Fibroblast of upper back skin (primary cell): ENCODE data around the gene BBS9.
"Not testable (repeated sequence)": the region's sequence is repeated elsewhere in the genome, so short reads cannot be mapped to it uniquely, and the experiment has no call there.

ENCODE experiments used
- DNase-seq: peaks from one replicate; pipeline ENCODE4 v3.0.0-alpha.2; 2013

The BBS9 gene

GRCh38 chr7:33201821-33202220 is 72.5 kb downstream of the BBS9 start:
- no peak for DNase-seq

GRCh38 chr7:33210958-33211357 is 81.6 kb downstream of the BBS9 start:
- DNase-seq = no peak

- no peak for DNase-seq
These were observed 82.8 kb downstream of the BBS9 start for GRCh38 chr7:33212144-33212543.

GRCh38 chr7:33215992-33216391 is 86.6 kb downstream of the BBS9 start:
- no peak for DNase-seq

- DNase-seq = peak; percentile 6
These were observed 88.2 kb downstream of the BBS9 start for GRCh38 chr7:33217595-33217994.

GRCh38 chr7:33218841-33219535 is 89.6 kb downstream of the BBS9 start:
- not testable (repeated sequence) for DNase-seq

GRCh38 chr7:33220231-33220630 is 90.9 kb downstream of the BBS9 start:
- no peak for DNase-seq

- no peak for DNase-seq
These were observed 92.0 kb downstream of the BBS9 start for GRCh38 chr7:33221390-33221789.

- peak; percentile 24 for DNase-seq
These were observed 103.3 kb downstream of the BBS9 start for GRCh38 chr7:33232632-33233145.

- DNase-seq = no peak
These were observed 104.3 kb downstream of the BBS9 start for GRCh38 chr7:33233659-33234058.

GRCh38 chr7:33237036-33237435 is 107.7 kb downstream of the BBS9 start:
- no peak for DNase-seq

- peak; percentile 68 for DNase-seq
These were observed 114.0 kb downstream of the BBS9 start for GRCh38 chr7:33243319-33243881.

- peak; percentile 87 for DNase-seq
These were observed 119.3 kb downstream of the BBS9 start for GRCh38 chr7:33248671-33249070.

GRCh38 chr7:33250421-33250871 is 121.1 kb downstream of the BBS9 start:
- DNase-seq = peak; percentile 89

GRCh38 chr7:33251301-33251700 is 121.9 kb downstream of the BBS9 start:
- DNase-seq = no peak

- DNase-seq = peak; percentile 51
These were observed 129.2 kb downstream of the BBS9 start for GRCh38 chr7:33258491-33258951.

- peak; percentile 26 for DNase-seq
These were observed 132.2 kb downstream of the BBS9 start for GRCh38 chr7:33261585-33261984.

GRCh38 chr7:33262476-33262875 is 133.1 kb downstream of the BBS9 start:
- DNase-seq = peak; percentile 21

GRCh38 chr7:33271839-33272371 is 142.5 kb downstream of the BBS9 start:
- DNase-seq = not testable (repeated sequence)

GRCh38 chr7:33273356-33273755 is 144.0 kb downstream of the BBS9 start:
- DNase-seq = no peak

- DNase-seq = no peak
These were observed 147.0 kb downstream of the BBS9 start for GRCh38 chr7:33276325-33276724.

GRCh38 chr7:33276729-33277128 is 147.4 kb downstream of the BBS9 start:
- DNase-seq = no peak

GRCh38 chr7:33278095-33278494 is 148.7 kb downstream of the BBS9 start:
- no peak for DNase-seq

- DNase-seq = peak; percentile 2
These were observed 157.1 kb downstream of the BBS9 start for GRCh38 chr7:33286501-33286900.
